K562 (cell line): Measurements from ENCODE around the gene BPNT1. TPM values are rescaled to one million over a fixed set of nuclear protein-coding genes. Genes with fewer than 3 reads are reported as not detected.
A peak's percentile ranks its signal among the peaks of the same experiment; 100 is the strongest.

Experiments
- COPS2 ChIP-seq: fragments of 450-650 bp; conservative IDR thresholded peaks from 2 replicates; pipeline ENCODE4 v1.6.1; 2016; ENCODE audit warnings: mild to moderate bottlenecking, moderate library complexity
- ETV6 ChIP-seq, 3 experiments: fragments of 150-350 bp in 1 of 3; sonication (generic) in 1 of 3; formaldehyde crosslinking in 1 of 3; IDR thresholded peaks; 2 replicates each; pipeline versions ENCODE4 v1.6.1 to v1.8.0; 2014 to 2022; ENCODE audit warnings: borderline replicate concordance in 2 of 3, low read depth in 2 of 3, antibody characterized with exemption in 1 of 3, low read length in 1 of 3, mild to moderate bottlenecking in 1 of 3, missing genetic modification reagents in 1 of 3
- FOS ChIP-seq: IDR thresholded peaks from 3 replicates; pipeline ENCODE4 v1.6.1; 2011; ENCODE audit not compliant: insufficient read length; ENCODE audit errors: extremely low read depth
- HNRNPLL ChIP-seq: fragments of 200-400 bp; formaldehyde crosslinking; IDR thresholded peaks from 2 replicates; pipeline ENCODE4 v1.6.1; 2017; ENCODE audit warnings: low read length, low read depth, mild to moderate bottlenecking; ENCODE audit not compliant: poor library complexity, severe bottlenecking
- IRF1 ChIP-seq: sonication (generic); formaldehyde crosslinking; IDR thresholded peaks from 2 replicates; pipeline ENCODE4 v1.8.0; 2022; ENCODE audit warnings: missing genetic modification reagents, mild to moderate bottlenecking, borderline replicate concordance
- KDM2B ChIP-seq: fragments of 250-450 bp; sonication (Bioruptor Pico); IDR thresholded peaks from 2 replicates; pipeline ENCODE4 v1.8.0; 2021; ENCODE audit warnings: mild to moderate bottlenecking, moderate library complexity
- MLX ChIP-seq, 2 experiments: fragments of 450-650 bp in 1 of 2; sonication (generic) in 1 of 2; formaldehyde crosslinking; conservative IDR thresholded peaks; 2 replicates each; pipeline versions ENCODE4 v1.4.0 to v1.8.1; 2020 to 2022; ENCODE audit warnings: mild to moderate bottlenecking in 1 of 2, missing genetic modification reagents in 1 of 2
- NFRKB ChIP-seq: fragments of 450-650 bp; IDR thresholded peaks from 2 replicates; pipeline ENCODE4 v1.6.1; 2016; ENCODE audit warnings: low read depth
- PHB ChIP-seq: fragments of 250-450 bp; sonication (Bioruptor Pico); IDR thresholded peaks from 2 replicates; pipeline ENCODE4 v1.5.0; 2021
- SOX6 ChIP-seq: fragments of 450-650 bp; IDR thresholded peaks from 2 replicates; pipeline ENCODE4 v1.6.1; 2014; ENCODE audit warnings: mild to moderate bottlenecking
- ZMIZ1 ChIP-seq, 2 experiments: fragments of 150-350 bp in 1 of 2; IDR thresholded peaks; 2 replicates each; pipeline ENCODE4 v1.6.1; 2012 to 2016; ENCODE audit warnings: low read depth in 2 of 2, low read length in 2 of 2, mild to moderate bottlenecking in 1 of 2, moderate library complexity in 1 of 2
- ZNF12 ChIP-seq: sonication (generic); formaldehyde crosslinking; IDR thresholded peaks from 2 replicates; pipeline ENCODE4 v1.4.0; 2020; ENCODE audit warnings: mild to moderate bottlenecking, missing genetic modification reagents
- ZNF121 ChIP-seq: sonication (generic); formaldehyde crosslinking; conservative IDR thresholded peaks from 2 replicates; pipeline ENCODE4 v1.8.0; 2022; ENCODE audit warnings: missing genetic modification reagents
- ZNF24 ChIP-seq: fragments of 450-650 bp; IDR thresholded peaks from 2 replicates; pipeline ENCODE4 v1.6.1; 2016
- ZZZ3 ChIP-seq: fragments of 450-650 bp; IDR thresholded peaks from 2 replicates; pipeline ENCODE4 v1.6.1; 2016; ENCODE audit warnings: antibody characterized with exemption, mild to moderate bottlenecking, moderate library complexity
- polyA plus RNA-seq, 8 experiments: library from polyadenylated mRNA; depleted of rRNA in 4 of 8; stranded (reverse) in 5 of 8; unstranded in 3 of 8; fragments of >200 nt; fragmentation: Nextera tagmentation in 2 of 8; fragmentation: Illumina TruSeq in 1 of 8; extraction: Ambion mirVana in 2 of 8; extraction: Trizol in 1 of 8; gene quantifications; 2 replicates each; pipeline versions ENCODE4 v1.2.1 to v1.2.3, GENCODE V29; 2011 to 2014; ENCODE audit warnings: inconsistent platforms in 1 of 8, missing spikeins in 1 of 8
- total RNA-seq, 7 experiments: library from RNA; depleted of rRNA in 6 of 7; stranded (reverse); fragments of >200 nt in 6 of 7; fragmentation: Illumina TruSeq in 2 of 7; extraction: Trizol in 2 of 7; gene quantifications; 2 replicates each; pipeline versions ENCODE4 v1.2.1 to v1.2.3, GENCODE V29; 2011 to 2021; ENCODE audit warnings: low replicate concordance in 1 of 7
- TF ChIP-seq, protein P1 (sequence below): sonication (generic); formaldehyde crosslinking; IDR thresholded peaks from 2 replicates; pipeline ENCODE4 v1.8.1; 2023; ENCODE audit warnings: mild to moderate bottlenecking, missing genetic modification reagents
- TF ChIP-seq, protein P2 (sequence below): fragments of 200-800 bp; sonication (Bioruptor generic); IDR thresholded peaks from 2 replicates; pipeline ENCODE4 v1.6.1; 2017; ENCODE audit warnings: missing genetic modification characterization, missing compliant biosample characterization

The BPNT1 gene
- total and polyA plus RNA-seq, 9 of the 15 experiments (the other 6 are each of a cell fraction or from before 2014, with no cell fraction given): 30.2 to 73.8 (median 40.5) TPM

GRCh38 chr1:220094016-220094911, 4.7 kb upstream of the BPNT1 start, which contains the start of gene IARS2 (continued):
- TF ChIP-seq HNRNPLL (no peak), ZMIZ1 (IDR thresholded peaks at IDR 0.05; ENCODE audit: low read depth in 2 of 2, low read length in 2 of 2) (0 out of 4 replicates have a peak, but pooled peaks of 1 of the 2 experiments have one; percentile 5), FOS (no peak), ZNF121 (CRISPR knock-in tag) (no peak), KDM2B (CRISPR knock-in tag) (peak; percentile 73; the same call in 1 of the 2 replicates), SOX6 (no peak), ZZZ3 (no peak), COPS2 (no peak), MLX (CRISPR knock-in tag; conservative IDR thresholded peaks at IDR 0.05) (0 out of 4 replicates have a peak, but pooled peaks of 1 of the 2 experiments have one; percentile 23), NFRKB (no peak), ETV6 (IDR thresholded peaks at IDR 0.05; ENCODE audit: borderline replicate concordance in 1 of 2, low read depth in 2 of 2, low read length in 1 of 2) (no peak), ETV6 (CRISPR knock-in tag; IDR thresholded peaks at IDR 0.05; ENCODE audit: borderline replicate concordance) (0 out of 2 replicates have a peak, but pooled peaks have one; percentile 38), PHB (CRISPR knock-in tag) (no peak), ZNF12 (peak; percentile 80; the same call in 1 of the 2 replicates), ZNF24 (no peak), IRF1 (CRISPR knock-in tag) (no peak)
- TF ChIP-seq, protein P1, sequence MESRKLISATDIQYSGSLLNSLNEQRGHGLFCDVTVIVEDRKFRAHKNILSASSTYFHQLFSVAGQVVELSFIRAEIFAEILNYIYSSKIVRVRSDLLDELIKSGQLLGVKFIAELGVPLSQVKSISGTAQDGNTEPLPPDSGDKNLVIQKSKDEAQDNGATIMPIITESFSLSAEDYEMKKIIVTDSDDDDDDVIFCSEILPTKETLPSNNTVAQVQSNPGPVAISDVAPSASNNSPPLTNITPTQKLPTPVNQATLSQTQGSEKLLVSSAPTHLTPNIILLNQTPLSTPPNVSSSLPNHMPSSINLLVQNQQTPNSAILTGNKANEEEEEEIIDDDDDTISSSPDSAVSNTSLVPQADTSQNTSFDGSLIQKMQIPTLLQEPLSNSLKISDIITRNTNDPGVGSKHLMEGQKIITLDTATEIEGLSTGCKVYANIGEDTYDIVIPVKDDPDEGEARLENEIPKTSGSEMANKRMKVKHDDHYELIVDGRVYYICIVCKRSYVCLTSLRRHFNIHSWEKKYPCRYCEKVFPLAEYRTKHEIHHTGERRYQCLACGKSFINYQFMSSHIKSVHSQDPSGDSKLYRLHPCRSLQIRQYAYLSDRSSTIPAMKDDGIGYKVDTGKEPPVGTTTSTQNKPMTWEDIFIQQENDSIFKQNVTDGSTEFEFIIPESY (CRISPR knock-in tag): peak; percentile 61
- TF ChIP-seq, protein P2, sequence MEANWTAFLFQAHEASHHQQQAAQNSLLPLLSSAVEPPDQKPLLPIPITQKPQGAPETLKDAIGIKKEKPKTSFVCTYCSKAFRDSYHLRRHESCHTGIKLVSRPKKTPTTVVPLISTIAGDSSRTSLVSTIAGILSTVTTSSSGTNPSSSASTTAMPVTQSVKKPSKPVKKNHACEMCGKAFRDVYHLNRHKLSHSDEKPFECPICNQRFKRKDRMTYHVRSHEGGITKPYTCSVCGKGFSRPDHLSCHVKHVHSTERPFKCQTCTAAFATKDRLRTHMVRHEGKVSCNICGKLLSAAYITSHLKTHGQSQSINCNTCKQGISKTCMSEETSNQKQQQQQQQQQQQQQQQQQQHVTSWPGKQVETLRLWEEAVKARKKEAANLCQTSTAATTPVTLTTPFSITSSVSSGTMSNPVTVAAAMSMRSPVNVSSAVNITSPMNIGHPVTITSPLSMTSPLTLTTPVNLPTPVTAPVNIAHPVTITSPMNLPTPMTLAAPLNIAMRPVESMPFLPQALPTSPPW (CRISPR knock-in tag): peak; percentile 95
